H1 (cell line): ENCODE results near the gene ZBP1.

Experiments used
- ASH2L ChIP-seq: fragments of 200-600, 300-600 bp; sonication (generic); IDR thresholded peaks from one replicate; pipeline ENCODE4 v1.7.1; 2017; ENCODE audit warnings: low read length
- BACH1 ChIP-seq: IDR thresholded peaks from 2 replicates; pipeline ENCODE4 v1.6.1; 2012; ENCODE audit warnings: low read length, improper control_type of control experiment
- CBX5 ChIP-seq: fragments of 300-800, 300-1000 bp; sonication (generic); IDR thresholded peaks from 2 replicates; pipeline ENCODE4 v1.7.1; 2016; ENCODE audit warnings: antibody characterized with exemption, low read length, low read depth
- CHD1 ChIP-seq: IDR thresholded peaks from 2 replicates; pipeline ENCODE4 v1.6.1; 2012; ENCODE audit warnings: low read depth, low read length, improper control_type of control experiment
- EGR1 ChIP-seq: IDR thresholded peaks from 2 replicates; pipeline ENCODE4 v1.6.1; 2011; ENCODE audit warnings: low read depth, low read length, borderline replicate concordance
- GABPA ChIP-seq: IDR thresholded peaks from 2 replicates; pipeline ENCODE4 v1.6.1; 2011; ENCODE audit warnings: mild to moderate bottlenecking, low read length, moderate library complexity, borderline replicate concordance; ENCODE audit not compliant: insufficient read depth
- GTF2F1 ChIP-seq: IDR thresholded peaks from 2 replicates; pipeline ENCODE4 v1.6.1; 2012; ENCODE audit warnings: low read depth, low read length, improper control_type of control experiment, borderline replicate concordance
- NRF1 ChIP-seq: IDR thresholded peaks from 2 replicates; pipeline ENCODE4 v1.6.1; 2011; ENCODE audit warnings: mild to moderate bottlenecking, low read depth, low read length, improper control_type of control experiment
- POLR2AphosphoS5 ChIP-seq: IDR thresholded peaks from 2 replicates; pipeline ENCODE4 v1.6.1; 2011; ENCODE audit warnings: low read depth, low read length
- TF ChIP-seq, protein P1 (sequence below): IDR thresholded peaks from 2 replicates; pipeline ENCODE4 v1.6.1; 2011; ENCODE audit warnings: low read length, improper control_type of control experiment
- TF ChIP-seq, protein P2 (sequence below): IDR thresholded peaks from 2 replicates; pipeline ENCODE4 v1.6.1; 2011; ENCODE audit warnings: low read depth, mild to moderate bottlenecking, low read length; ENCODE audit not compliant: insufficient read depth
- TF ChIP-seq, protein P3 (sequence below): fragments of 300-600 bp; sonication (generic); IDR thresholded peaks from 2 replicates; pipeline ENCODE4 v1.7.1; 2012; ENCODE audit warnings: low read length, moderate library complexity, mild to moderate bottlenecking, inconsistent platforms; ENCODE audit not compliant: insufficient replicate concordance
- TF ChIP-seq, protein P4 (sequence below), 3 experiments: IDR thresholded peaks; 1 replicate in 2 of 3; 2 replicates in 1 of 3; pipeline versions ENCODE4 v1.5.1 to v1.6.1; 2011; ENCODE audit warnings: low read length in 3 of 3, mild to moderate bottlenecking in 3 of 3, inconsistent platforms in 2 of 3, low read depth in 1 of 3, moderate library complexity in 1 of 3; ENCODE audit not compliant: insufficient read depth in 1 of 3; ENCODE audit errors: control extremely low read depth in 1 of 3

DNA sequence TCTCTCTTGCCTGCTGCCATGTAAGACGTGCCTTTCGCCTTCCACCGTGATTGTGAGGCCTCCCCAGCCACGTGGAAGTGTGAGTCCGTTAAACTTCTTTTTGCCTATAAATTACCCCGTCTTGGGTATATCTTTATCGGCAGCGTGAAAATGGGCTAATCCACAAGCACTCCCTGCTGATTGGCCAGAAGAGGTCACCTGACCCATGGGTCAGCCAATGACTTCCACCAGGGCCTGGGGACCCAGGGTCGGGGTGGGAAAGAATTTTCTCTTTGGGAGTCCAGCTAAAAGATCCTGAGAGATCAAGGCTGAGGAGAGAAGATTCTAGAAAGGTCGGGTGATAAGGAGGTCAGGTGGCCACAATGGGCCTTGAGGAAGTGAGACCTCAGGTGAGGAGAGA lies 17.1 kb downstream of the ZBP1 start:
- TF ChIP-seq, protein P1, sequence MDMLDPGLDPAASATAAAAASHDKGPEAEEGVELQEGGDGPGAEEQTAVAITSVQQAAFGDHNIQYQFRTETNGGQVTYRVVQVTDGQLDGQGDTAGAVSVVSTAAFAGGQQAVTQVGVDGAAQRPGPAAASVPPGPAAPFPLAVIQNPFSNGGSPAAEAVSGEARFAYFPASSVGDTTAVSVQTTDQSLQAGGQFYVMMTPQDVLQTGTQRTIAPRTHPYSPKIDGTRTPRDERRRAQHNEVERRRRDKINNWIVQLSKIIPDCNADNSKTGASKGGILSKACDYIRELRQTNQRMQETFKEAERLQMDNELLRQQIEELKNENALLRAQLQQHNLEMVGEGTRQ: no peak
- TF ChIP-seq, protein P2, sequence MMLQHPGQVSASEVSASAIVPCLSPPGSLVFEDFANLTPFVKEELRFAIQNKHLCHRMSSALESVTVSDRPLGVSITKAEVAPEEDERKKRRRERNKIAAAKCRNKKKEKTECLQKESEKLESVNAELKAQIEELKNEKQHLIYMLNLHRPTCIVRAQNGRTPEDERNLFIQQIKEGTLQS: no peak
- TF ChIP-seq GTF2F1 (no peak), POLR2AphosphoS5 (no peak), ASH2L (no peak), BACH1 (no peak), NRF1 (no peak), GABPA (no peak), EGR1 (no peak), CHD1 (no peak), CBX5 (no peak)
- TF ChIP-seq, protein P3, sequence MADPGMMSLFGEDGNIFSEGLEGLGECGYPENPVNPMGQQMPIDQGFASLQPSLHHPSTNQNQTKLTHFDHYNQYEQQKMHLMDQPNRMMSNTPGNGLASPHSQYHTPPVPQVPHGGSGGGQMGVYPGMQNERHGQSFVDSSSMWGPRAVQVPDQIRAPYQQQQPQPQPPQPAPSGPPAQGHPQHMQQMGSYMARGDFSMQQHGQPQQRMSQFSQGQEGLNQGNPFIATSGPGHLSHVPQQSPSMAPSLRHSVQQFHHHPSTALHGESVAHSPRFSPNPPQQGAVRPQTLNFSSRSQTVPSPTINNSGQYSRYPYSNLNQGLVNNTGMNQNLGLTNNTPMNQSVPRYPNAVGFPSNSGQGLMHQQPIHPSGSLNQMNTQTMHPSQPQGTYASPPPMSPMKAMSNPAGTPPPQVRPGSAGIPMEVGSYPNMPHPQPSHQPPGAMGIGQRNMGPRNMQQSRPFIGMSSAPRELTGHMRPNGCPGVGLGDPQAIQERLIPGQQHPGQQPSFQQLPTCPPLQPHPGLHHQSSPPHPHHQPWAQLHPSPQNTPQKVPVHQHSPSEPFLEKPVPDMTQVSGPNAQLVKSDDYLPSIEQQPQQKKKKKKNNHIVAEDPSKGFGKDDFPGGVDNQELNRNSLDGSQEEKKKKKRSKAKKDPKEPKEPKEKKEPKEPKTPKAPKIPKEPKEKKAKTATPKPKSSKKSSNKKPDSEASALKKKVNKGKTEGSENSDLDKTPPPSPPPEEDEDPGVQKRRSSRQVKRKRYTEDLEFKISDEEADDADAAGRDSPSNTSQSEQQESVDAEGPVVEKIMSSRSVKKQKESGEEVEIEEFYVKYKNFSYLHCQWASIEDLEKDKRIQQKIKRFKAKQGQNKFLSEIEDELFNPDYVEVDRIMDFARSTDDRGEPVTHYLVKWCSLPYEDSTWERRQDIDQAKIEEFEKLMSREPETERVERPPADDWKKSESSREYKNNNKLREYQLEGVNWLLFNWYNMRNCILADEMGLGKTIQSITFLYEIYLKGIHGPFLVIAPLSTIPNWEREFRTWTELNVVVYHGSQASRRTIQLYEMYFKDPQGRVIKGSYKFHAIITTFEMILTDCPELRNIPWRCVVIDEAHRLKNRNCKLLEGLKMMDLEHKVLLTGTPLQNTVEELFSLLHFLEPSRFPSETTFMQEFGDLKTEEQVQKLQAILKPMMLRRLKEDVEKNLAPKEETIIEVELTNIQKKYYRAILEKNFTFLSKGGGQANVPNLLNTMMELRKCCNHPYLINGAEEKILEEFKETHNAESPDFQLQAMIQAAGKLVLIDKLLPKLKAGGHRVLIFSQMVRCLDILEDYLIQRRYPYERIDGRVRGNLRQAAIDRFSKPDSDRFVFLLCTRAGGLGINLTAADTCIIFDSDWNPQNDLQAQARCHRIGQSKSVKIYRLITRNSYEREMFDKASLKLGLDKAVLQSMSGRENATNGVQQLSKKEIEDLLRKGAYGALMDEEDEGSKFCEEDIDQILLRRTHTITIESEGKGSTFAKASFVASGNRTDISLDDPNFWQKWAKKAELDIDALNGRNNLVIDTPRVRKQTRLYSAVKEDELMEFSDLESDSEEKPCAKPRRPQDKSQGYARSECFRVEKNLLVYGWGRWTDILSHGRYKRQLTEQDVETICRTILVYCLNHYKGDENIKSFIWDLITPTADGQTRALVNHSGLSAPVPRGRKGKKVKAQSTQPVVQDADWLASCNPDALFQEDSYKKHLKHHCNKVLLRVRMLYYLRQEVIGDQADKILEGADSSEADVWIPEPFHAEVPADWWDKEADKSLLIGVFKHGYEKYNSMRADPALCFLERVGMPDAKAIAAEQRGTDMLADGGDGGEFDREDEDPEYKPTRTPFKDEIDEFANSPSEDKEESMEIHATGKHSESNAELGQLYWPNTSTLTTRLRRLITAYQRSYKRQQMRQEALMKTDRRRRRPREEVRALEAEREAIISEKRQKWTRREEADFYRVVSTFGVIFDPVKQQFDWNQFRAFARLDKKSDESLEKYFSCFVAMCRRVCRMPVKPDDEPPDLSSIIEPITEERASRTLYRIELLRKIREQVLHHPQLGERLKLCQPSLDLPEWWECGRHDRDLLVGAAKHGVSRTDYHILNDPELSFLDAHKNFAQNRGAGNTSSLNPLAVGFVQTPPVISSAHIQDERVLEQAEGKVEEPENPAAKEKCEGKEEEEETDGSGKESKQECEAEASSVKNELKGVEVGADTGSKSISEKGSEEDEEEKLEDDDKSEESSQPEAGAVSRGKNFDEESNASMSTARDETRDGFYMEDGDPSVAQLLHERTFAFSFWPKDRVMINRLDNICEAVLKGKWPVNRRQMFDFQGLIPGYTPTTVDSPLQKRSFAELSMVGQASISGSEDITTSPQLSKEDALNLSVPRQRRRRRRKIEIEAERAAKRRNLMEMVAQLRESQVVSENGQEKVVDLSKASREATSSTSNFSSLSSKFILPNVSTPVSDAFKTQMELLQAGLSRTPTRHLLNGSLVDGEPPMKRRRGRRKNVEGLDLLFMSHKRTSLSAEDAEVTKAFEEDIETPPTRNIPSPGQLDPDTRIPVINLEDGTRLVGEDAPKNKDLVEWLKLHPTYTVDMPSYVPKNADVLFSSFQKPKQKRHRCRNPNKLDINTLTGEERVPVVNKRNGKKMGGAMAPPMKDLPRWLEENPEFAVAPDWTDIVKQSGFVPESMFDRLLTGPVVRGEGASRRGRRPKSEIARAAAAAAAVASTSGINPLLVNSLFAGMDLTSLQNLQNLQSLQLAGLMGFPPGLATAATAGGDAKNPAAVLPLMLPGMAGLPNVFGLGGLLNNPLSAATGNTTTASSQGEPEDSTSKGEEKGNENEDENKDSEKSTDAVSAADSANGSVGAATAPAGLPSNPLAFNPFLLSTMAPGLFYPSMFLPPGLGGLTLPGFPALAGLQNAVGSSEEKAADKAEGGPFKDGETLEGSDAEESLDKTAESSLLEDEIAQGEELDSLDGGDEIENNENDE: no peak
- TF ChIP-seq, protein P4, sequence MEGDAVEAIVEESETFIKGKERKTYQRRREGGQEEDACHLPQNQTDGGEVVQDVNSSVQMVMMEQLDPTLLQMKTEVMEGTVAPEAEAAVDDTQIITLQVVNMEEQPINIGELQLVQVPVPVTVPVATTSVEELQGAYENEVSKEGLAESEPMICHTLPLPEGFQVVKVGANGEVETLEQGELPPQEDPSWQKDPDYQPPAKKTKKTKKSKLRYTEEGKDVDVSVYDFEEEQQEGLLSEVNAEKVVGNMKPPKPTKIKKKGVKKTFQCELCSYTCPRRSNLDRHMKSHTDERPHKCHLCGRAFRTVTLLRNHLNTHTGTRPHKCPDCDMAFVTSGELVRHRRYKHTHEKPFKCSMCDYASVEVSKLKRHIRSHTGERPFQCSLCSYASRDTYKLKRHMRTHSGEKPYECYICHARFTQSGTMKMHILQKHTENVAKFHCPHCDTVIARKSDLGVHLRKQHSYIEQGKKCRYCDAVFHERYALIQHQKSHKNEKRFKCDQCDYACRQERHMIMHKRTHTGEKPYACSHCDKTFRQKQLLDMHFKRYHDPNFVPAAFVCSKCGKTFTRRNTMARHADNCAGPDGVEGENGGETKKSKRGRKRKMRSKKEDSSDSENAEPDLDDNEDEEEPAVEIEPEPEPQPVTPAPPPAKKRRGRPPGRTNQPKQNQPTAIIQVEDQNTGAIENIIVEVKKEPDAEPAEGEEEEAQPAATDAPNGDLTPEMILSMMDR (IDR thresholded peaks at IDR 0.05; ENCODE audit: control extremely low read depth in 1 of 3, insufficient read depth in 1 of 3, low read depth in 1 of 3, low read length in 3 of 3): no peak
